Upper lobe of left lung (tissue), 6 donors: Measurements from ENCODE around the gene CATSPERZ. TPM values are rescaled to one million over a fixed set of nuclear protein-coding genes. Genes with fewer than 3 reads are reported as not detected.

Source experiments
- ATAC-seq, 2 donors: fragments of 200-7000 bp; cut with Tn5 transposase; one replicate each; pipeline ENCODE4 v1.9.1; 2022; ENCODE audit warnings: mild to moderate bottlenecking in 2 of 2, moderate library complexity in 2 of 2; ENCODE audit not compliant: low FRiP score in 2 of 2
- DNase-seq, 2 donors: peaks; one replicate each; pipeline ENCODE4 v3.0.0-alpha.2; 2019 to 2020
- H3K27ac ChIP-seq, 4 donors: fragments of 200-600 bp; sonication (generic); one replicate each; pipeline ENCODE4 v1.5.1; 2016 to 2019
- H3K27me3 ChIP-seq, 4 donors: fragments of 200-600 bp; sonication (generic); one replicate each; pipeline ENCODE4 v1.5.1; 2017 to 2019
- H3K36me3 ChIP-seq, 4 donors: fragments of 200-600 bp; sonication (generic); one replicate each; pipeline ENCODE4 v1.5.1; 2016 to 2019
- H3K4me1 ChIP-seq, 4 donors: fragments of 200-600 bp; sonication (generic); one replicate each; pipeline ENCODE4 v1.5.1; 2018 to 2019
- H3K4me3 ChIP-seq, 4 donors: fragments of 200-600 bp; sonication (generic); one replicate each; pipeline ENCODE4 v1.5.1; 2017 to 2019; ENCODE audit warnings: mild to moderate bottlenecking in 2 of 4, moderate library complexity in 1 of 4
- H3K9me3 ChIP-seq, 4 donors: fragments of 200-600 bp; sonication (generic); one replicate each; pipeline ENCODE4 v1.5.1; 2018 to 2019
- CTCF ChIP-seq, 6 experiments: fragments of 450-650 bp in 4 of 6; fragments of 200-600 bp in 2 of 6; sonication (generic) in 2 of 6; IDR thresholded peaks; one replicate each; pipeline ENCODE4 v1.5.1; 2016 to 2019; ENCODE audit warnings: antibody characterized with exemption in 6 of 6
- EP300 ChIP-seq, 4 donors: sonication (generic); formaldehyde crosslinking; IDR thresholded peaks; one replicate each; pipeline ENCODE4 v1.5.1; 2017; ENCODE audit warnings: antibody characterized with exemption in 4 of 4, control low read depth in 2 of 4
- POLR2A ChIP-seq, 4 donors: fragments of 450-650 bp; IDR thresholded peaks; one replicate each; pipeline ENCODE4 v1.5.1; 2016 to 2017; ENCODE audit warnings: antibody characterized with exemption in 4 of 4, mild to moderate bottlenecking in 2 of 4
- POLR2AphosphoS5 ChIP-seq, 2 donors: sonication (generic); formaldehyde crosslinking; IDR thresholded peaks; one replicate each; pipeline ENCODE4 v1.5.1; 2017; ENCODE audit warnings: antibody characterized with exemption in 2 of 2
- WGBS, 2 donors: methylation state at CpG; one replicate each; pipeline ENCODE4 v1.1.5; 2017 to 2018; 5-methylcytosine and 5-hydroxymethylcytosine counted together
- total RNA-seq, 6 donors: library from RNA; depleted of rRNA in 4 of 6; stranded (reverse); fragments of >200 nt in 4 of 6; gene quantifications; one replicate each; pipeline versions ENCODE4 v1.1.0 to v1.2.1, GENCODE V29; 2016 to 2021
- donor health status: DM: no; HTN: no; CAD: no; lungs with moderate emphysema.
- donor health status: DM: no; HTN: yes; CAD: no; lungs with severe emphysema.

CATSPERZ gene
- total RNA-seq, 6 donors from 2014 or later = 0.51 to 62.9 (median 2.5) TPM; not detected in 2

- H3K27me3 ChIP-seq = no peaks in the 10 kb centered on the region
- H3K4me1 ChIP-seq = peaks cover 12 to 34% (median 27%) of the 10 kb centered on the region in 4 donors
- H3K9me3 ChIP-seq = no peaks in the 10 kb centered on the region
- peak; percentile 94 to 99 for DNase-seq
- peak overlapping the region in 3 of 4 donors; percentile 36 to 42 (median 39) for H3K4me3 ChIP-seq
- 22 to 55% methylated on average over 22 to 54 of the region's 55 CpGs for WGBS, 2 donors
- peak; percentile 36 to 82 (median 68) for TF ChIP-seq CTCF (IDR thresholded peaks at IDR 0.05)
- no peak for TF ChIP-seq EP300 (IDR thresholded peaks at IDR 0.05)
- peak; percentile 51 to 76 for TF ChIP-seq POLR2AphosphoS5 (IDR thresholded peaks at IDR 0.05)
- TF ChIP-seq POLR2A (IDR thresholded peaks at IDR 0.05) = peak in 2 of 4 donors; percentile 15 to 68
- peak overlapping the region; percentile 50 to 82 (median 71) for H3K27ac ChIP-seq
- peak; percentile 90 to 94 for ATAC-seq
- no peaks in the 10 kb centered on the region for H3K36me3 ChIP-seq
Measured at GRCh38 chr11:64341851-64342791, 42.0 kb downstream of the CATSPERZ start.

GRCh38 chr11:64342869-64343745 lies 42.9 kb downstream of the CATSPERZ start:
- ATAC-seq (no peak), DNase-seq (peak in 1 of 2 donors; percentile 83)
- 53 to 79% methylated on average over 16 to 17 of the region's 29 CpGs for WGBS, 2 donors
- H3K36me3 ChIP-seq = no peaks in the 10 kb centered on the region
- H3K4me3 ChIP-seq = peak overlapping the region in 3 of 4 donors; percentile 36 to 42 (median 39)
- peaks cover 12 to 34% (median 27%) of the 10 kb centered on the region in 4 donors for H3K4me1 ChIP-seq
- no peaks in the 10 kb centered on the region for H3K9me3 ChIP-seq
- TF ChIP-seq EP300 (IDR thresholded peaks at IDR 0.05) (no peak), CTCF (IDR thresholded peaks at IDR 0.05) (no peak), POLR2AphosphoS5 (IDR thresholded peaks at IDR 0.05) (no peak), POLR2A (IDR thresholded peaks at IDR 0.05) (no peak)
- peak overlapping the region in 3 of 4 donors; percentile 50 to 82 (median 65) for H3K27ac ChIP-seq
- H3K27me3 ChIP-seq = no peaks in the 10 kb centered on the region

GRCh38 chr11:64343767-64344559 lies 43.8 kb downstream of the CATSPERZ start:
- no peaks in the 10 kb centered on the region for H3K9me3 ChIP-seq
- DNase-seq = peak in 1 of 2 donors; percentile 29
- no peak overlapping the region for H3K27ac ChIP-seq
- no peak overlapping the region for H3K4me3 ChIP-seq
- no peak for ATAC-seq
- H3K4me1 ChIP-seq = peaks cover 12 to 34% (median 27%) of the 10 kb centered on the region in 4 donors
- TF ChIP-seq CTCF (IDR thresholded peaks at IDR 0.05) = peak in 3 of 6 experiments; percentile 5 to 40 (median 26)
- no peak for TF ChIP-seq POLR2A (IDR thresholded peaks at IDR 0.05)
- no peaks in the 10 kb centered on the region for H3K36me3 ChIP-seq
- no peaks in the 10 kb centered on the region for H3K27me3 ChIP-seq
- 78 to 79% methylated on average over 7 to 17 of the region's 18 CpGs for WGBS, 2 donors

- H3K27me3 ChIP-seq = no peaks in the 10 kb centered on the region
Measured at GRCh38 chr11:64344787-64345186, 44.6 kb downstream of the CATSPERZ start.

More at GRCh38 chr11:64344787-64345186, 44.6 kb downstream of the CATSPERZ start:
- 95 to 96% methylated on average over 28 of the region's 28 CpGs for WGBS, 2 donors
- Histone ChIP-seq H3K4me1 (peaks cover 12 to 31% (median 24%) of the 10 kb centered on the region in 4 donors), H3K36me3 (no peaks in the 10 kb centered on the region), H3K4me3 (no peak overlapping the region), H3K9me3 (no peaks in the 10 kb centered on the region), H3K27ac (no peak overlapping the region)
- TF ChIP-seq EP300 (IDR thresholded peaks at IDR 0.05) (no peak), POLR2AphosphoS5 (IDR thresholded peaks at IDR 0.05) (no peak), CTCF (IDR thresholded peaks at IDR 0.05) (no peak), POLR2A (IDR thresholded peaks at IDR 0.05) (no peak)
- peak in 1 of 2 donors; percentile 79 for DNase-seq
- no peak for ATAC-seq
